HG03571 (cell line): ENCODE measurements around the gene FUT2.
"Not testable (repeated sequence)": the region's sequence is repeated elsewhere in the genome, so short reads cannot be mapped to it uniquely, and the experiment has no call there.

ENCODE experiments used
- ATAC-seq: cut with Tn5 transposase; IDR thresholded peaks from one replicate; pipeline ENCODE4 v1.9.1; 2021; ENCODE audit not compliant: unreplicated experiment

Gene FUT2

GRCh38 chr19:48695743-48696352, at the start of gene FUT2:
Gene FUT2, plus strand, starts transcription at chr19:48695971. Its CDS starts 6,986 bp downstream, at chr19:48702957.
- ATAC-seq = no peak

DNA sequence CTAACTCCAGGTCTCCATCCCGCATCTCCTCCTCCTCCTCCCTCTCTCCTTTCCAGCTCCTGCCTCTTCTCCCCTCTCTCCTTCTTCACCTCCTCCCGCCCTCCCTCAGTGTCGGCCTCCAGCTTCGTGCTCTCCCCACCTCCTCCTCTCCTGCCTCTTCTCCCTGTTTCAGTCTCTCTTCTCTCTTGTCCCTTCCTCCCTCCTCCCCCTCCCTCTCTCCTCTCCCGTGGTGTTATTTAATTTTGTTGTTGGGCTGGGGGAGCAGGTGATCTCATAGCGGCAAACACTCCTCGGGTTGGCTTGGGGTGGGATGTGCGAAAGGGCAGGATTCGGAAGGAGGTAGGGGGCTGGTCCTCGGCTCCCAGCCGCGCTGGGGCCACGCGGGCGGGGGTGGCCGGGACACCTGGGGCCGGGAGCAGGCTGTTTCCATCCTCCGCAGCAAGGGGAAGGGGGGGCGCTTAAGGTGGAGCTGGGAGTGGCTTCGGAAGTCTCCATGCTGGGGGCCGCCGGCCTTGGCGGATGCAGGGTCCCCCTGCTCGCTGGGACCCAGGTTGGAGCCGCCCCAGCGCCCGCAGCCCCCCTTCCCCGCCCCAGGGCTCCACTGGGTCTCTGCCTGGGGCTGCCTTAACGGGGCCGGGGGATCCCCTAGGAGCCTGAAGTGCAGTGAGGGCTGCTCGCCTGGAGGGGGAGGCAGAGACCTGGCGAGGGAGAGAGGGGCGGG, 49.6 kb upstream of the FUT2 start, which contains the start of gene CA11:
Gene CA11, minus strand, starts transcription at position 187 of the 721 bp plus-strand sequence. CDS start 555 bp downstream, outside the sequence.
- peak; percentile 75 for ATAC-seq

GRCh38 chr19:48646722-48647216, 49.0 kb upstream of the FUT2 start:
- ATAC-seq = no peak

DNA sequence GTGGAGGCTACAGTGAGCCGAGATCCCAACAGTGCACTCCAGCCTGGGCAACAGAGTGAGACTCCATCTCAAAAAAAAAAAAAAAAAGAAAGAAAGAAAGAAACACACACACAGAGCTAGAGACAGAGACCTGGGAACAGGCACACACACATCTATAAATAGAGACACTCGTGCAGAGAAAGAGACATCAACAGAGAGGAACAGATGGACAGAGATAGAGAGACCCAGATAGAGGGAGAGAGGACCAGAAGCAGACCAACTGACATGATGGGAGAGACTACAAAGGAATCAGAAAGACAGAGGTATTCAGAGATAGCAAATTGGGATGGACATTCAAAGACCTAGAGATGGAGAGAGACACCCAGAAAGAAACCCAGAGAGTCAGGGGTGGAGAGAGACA, 47.6 kb upstream of the FUT2 start:
- ATAC-seq = no peak

- ATAC-seq = no peak
Measured at GRCh38 chr19:48650974-48651682, 44.6 kb upstream of the FUT2 start.

DNA sequence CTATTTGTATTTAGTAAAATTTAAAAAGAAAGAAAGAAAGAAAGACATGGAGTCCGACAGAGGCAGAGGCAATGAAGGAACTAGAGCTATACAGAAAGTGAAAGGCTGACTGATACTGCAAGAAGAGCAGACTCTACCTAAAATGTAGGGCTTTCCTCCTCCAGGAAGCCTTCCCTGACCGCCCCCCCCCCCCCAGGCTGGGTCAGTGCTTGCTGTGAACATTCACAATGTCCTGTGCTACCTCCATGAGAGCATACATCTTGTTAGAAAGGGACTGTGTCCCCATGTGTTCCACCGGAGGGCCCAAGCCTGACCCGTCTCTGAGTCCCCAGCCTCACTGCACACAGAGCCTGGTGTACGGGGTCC, 44.1 kb upstream of the FUT2 start:
- no peak for ATAC-seq

- no peak for ATAC-seq
Measured at GRCh38 chr19:48654299-48655059, 41.3 kb upstream of the FUT2 start.

DNA sequence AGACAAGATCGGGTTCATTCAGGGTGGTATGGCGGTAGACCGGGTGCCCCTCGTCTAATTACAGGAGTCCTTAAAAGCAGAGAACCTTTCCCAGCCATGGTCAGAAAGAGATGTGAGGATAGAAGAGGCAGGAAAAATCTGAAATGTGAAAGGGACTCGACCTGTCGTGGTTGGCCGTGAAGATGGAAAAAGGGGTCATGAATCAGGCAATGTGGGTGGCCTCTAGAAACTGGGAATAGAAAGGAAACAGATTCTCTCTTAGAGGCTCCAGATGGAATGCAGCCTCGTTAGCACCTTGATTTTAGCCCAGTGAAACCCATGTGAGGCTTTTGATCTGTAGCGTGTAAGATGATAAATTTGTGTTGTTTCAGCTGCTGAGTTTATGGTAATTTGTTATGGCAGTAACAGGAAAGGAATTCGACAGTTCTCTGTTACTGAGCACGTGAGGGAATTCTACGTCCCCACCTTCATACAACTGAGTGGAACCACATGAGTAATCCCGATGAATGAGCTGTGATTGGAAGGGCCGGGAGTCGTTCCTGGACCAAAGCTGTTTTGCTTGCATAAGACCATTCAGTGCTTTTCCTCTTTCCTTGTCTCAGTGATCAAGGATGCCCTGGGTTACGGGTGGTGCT, 38.8 kb upstream of the FUT2 start:
- no peak for ATAC-seq

GRCh38 chr19:48657828-48658227, 37.9 kb upstream of the FUT2 start:
- not testable (repeated sequence) for ATAC-seq

GRCh38 chr19:48658483-48658882, 37.3 kb upstream of the FUT2 start:
- no peak for ATAC-seq

- ATAC-seq = no peak
Measured at GRCh38 chr19:48659768-48660167, 36.0 kb upstream of the FUT2 start.

DNA sequence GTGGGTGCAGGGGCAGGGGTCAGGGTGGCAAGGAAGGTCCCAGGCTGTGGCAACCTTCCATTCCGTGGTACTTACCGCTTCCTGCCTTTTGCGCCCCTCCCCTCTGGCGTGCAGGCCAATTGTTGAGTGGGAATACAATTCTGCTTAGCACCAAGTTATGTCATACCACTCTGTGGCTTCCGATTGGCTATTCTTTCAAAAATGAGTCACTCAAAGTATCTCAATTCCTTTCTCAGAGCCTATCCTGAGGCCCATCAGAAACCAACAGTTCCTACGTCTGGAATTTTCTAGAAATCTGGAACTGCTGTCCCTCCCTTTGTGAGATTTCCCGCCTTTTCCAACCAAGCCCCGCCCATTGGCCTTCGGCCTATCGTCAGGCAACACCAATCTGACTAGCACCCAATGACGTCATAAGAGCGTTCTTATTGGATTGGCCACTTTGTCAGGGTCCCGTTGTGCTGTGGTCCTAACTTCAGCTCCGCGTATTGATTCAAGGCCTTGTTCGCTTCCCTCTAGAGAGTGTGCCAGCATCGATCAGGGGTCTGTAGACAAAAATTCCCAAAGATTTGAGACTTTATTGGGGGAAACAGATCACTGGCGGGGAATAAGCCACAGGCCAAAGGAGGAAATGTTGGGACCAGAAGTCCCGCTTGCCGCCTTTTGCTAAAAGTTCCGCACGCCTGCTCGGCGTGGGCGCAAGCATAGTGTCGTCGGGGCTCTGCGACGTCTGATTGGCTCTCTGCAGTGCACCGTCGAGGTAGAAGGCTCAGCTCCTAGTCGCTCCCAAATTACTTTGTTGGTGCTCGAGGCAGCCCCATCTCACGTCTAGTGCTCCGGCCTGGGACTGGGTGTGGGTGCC, 34.7 kb upstream of the FUT2 start:
- peak; percentile 65 for ATAC-seq

DNA sequence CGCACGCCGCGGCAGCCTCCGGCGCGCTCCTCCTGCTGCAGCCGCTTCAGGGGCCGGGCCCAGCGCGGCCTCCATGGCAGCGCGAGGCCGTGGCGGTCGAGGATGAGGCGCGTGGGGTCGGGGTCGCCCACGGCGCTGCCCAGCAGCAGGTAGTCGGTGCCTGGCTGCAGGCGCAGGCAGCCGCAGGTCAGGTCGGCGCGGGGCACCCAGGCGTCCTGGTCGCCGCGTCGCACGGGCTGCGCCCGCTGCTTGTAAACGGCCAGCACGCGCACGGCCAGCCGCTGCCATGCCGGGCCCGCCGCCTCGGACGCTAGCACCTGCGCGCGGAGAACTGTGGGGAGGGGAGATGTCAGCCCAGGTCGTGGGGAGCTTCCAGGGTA, 34.1 kb upstream of the FUT2 start:
- ATAC-seq = no peak

DNA sequence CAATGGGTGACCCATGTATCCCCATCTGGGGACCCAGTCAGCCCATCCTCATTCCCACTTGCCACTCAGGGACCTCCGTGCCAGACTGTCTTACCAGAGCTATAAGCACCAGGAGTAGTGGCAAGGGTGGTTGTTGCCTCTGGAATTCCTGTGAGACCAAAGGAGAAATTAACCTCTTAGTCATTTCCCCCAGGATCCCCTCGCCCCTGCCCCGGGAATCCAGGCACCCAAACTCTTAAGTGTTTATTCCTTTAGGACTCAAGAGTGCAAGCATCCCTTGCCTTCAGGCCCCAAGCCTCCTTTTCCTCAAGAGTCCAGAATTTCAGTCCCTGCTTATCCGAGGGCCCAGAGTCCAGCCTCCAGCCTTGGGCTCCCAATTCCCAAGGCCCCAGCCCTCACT, 32.1 kb upstream of the FUT2 start:
- no peak for ATAC-seq

GRCh38 chr19:48664476-48664875, 31.3 kb upstream of the FUT2 start:
- no peak for ATAC-seq

GRCh38 chr19:48665786-48666185, 30.0 kb upstream of the FUT2 start:
- ATAC-seq = no peak

DNA sequence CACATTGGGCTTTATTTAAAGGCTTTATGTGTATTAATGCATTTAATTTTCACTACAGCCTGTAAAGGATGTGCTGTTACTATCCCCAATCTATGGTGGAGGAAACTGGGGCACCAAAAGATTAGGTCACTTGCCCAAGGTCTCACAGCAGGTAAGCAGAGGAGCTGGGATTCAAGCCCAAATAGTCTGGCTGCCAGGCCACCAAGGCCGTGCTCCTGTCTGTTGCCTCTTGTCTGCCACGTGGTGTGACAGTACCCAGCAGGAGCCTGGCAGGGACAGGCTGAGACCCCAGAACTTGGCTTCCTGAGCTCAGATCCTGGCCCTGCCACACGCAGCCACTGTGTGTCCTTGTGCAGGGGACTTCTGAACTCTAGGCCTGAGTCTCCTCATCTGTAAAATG, 27.4 kb upstream of the FUT2 start:
- no peak for ATAC-seq

DNA sequence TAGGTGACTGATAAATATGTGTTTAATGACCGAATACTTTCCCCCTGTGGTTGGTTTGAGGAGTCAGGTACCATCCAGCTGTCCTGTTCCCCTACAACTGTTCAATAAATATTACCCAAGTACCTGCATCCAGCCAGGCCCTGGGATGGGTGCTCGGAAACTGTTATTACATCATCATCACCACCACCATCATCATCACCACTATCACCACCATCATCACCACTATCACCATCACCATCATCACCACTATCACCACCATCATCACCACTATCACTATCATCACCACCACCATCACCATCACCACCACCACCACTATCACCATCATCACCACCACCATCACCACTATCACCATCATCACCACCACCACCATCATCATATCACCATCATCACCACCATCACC, 27.0 kb upstream of the FUT2 start:
- ATAC-seq = no peak

GRCh38 chr19:48669903-48670668, 25.7 kb upstream of the FUT2 start:
- no peak for ATAC-seq
